Endothelial cell of umbilical vein (primary cell): ENCODE results near the gene TTC13. TPM values are rescaled to one million over a fixed set of nuclear protein-coding genes. Genes with fewer than 3 reads are reported as not detected.

Experiments used
- BruUV-seq: library from RNA; stranded (reverse); fragments of 400-500 nt; replicated peaks from 2 replicates; lab custom pipeline; 2021; lab: Mats Ljungman, UMichigan
- CTCF ChIA-PET: fragments of 300-600, 350-600 bp; sonication (Branson Sonifier 250); formaldehyde crosslinking; loops from one replicate; lab custom pipeline; 2021; ENCODE audit warnings: antibody characterized with exemption, inconsistent platforms; lab: Charles Lee
- POLR2A ChIA-PET: fragments of 300-600, 350-600 bp; sonication (Branson Sonifier 250); formaldehyde crosslinking; loops from one replicate; lab custom pipeline; 2021; ENCODE audit warnings: antibody characterized with exemption, inconsistent platforms; lab: Charles Lee
- DNase-seq: peaks from one replicate; pipeline ENCODE4 v3.0.0-alpha.2; 2011; ENCODE audit warnings: low read depth, low spot score
- FAIRE-seq: peaks from 2 replicates; lab custom pipeline; 2011; peaks lifted over from hg19 to GRCh38; lab: Jason Lieb, UNC
- H2AFZ ChIP-seq: 2 replicates; pipeline ENCODE4 v1.6.0; 2012; ENCODE audit warnings: low read depth, low read length, control low read depth, inconsistent platforms
- H3K27ac ChIP-seq: 2 replicates; pipeline ENCODE4 v1.5.1; 2011; ENCODE audit warnings: low read depth, mild to moderate bottlenecking, control low read depth, low read length, moderate library complexity; ENCODE audit not compliant: insufficient read depth
- H3K27me3 ChIP-seq, 2 experiments: 2 replicates each; pipeline versions ENCODE4 v1.6.0 to v1.6.1; 2011; ENCODE audit warnings: low read length in 2 of 2, mixed read lengths in 1 of 2; ENCODE audit not compliant: control insufficient read depth in 2 of 2, insufficient read depth in 2 of 2
- H3K36me3 ChIP-seq, 2 experiments: 2 replicates in 1 of 2; 3 replicates in 1 of 2; pipeline ENCODE4 v1.5.1; 2011; ENCODE audit warnings: low read length in 2 of 2, mild to moderate bottlenecking in 1 of 2, moderate library complexity in 1 of 2; ENCODE audit not compliant: control insufficient read depth in 2 of 2, insufficient read depth in 2 of 2; ENCODE audit errors: extremely low read depth in 1 of 2
- H3K4me1 ChIP-seq: 3 replicates; pipeline ENCODE4 v1.5.1; 2011; ENCODE audit warnings: mild to moderate bottlenecking, low read length; ENCODE audit not compliant: control insufficient read depth, insufficient read depth; ENCODE audit errors: extremely low read depth
- H3K4me2 ChIP-seq: 2 replicates; pipeline ENCODE4 v1.6.1; 2011; ENCODE audit warnings: low read length, control low read depth, mixed read lengths; ENCODE audit not compliant: insufficient read depth
- H3K4me3 ChIP-seq, 3 experiments: fragments of 200-600 bp in 1 of 3; sonication (generic), shearing (Covaris generic) in 1 of 3; replicated peaks in 1 of 3; 2 replicates each; pipeline ENCODE4 v1.5.1; 2011 to 2016; ENCODE audit warnings: control low read depth in 3 of 3, low read length in 3 of 3, mild to moderate bottlenecking in 2 of 3, inconsistent platforms in 1 of 3, low read depth in 1 of 3, moderate library complexity in 1 of 3; ENCODE audit not compliant: insufficient read depth in 1 of 3
- H3K79me2 ChIP-seq: 2 replicates; pipeline ENCODE4 v1.6.0; 2012; ENCODE audit warnings: low read length, inconsistent platforms; ENCODE audit not compliant: control insufficient read depth, insufficient read depth
- H3K9ac ChIP-seq: replicated peaks from 2 replicates; pipeline ENCODE3; 2011; ENCODE audit warnings: low read length, control low read depth; ENCODE audit not compliant: insufficient read depth; ENCODE audit errors: extremely low read depth
- H3K9me1 ChIP-seq: replicated peaks from 3 replicates; pipeline ENCODE4 v1.6.0; 2011; ENCODE audit warnings: mild to moderate bottlenecking, low read length; ENCODE audit not compliant: control insufficient read depth, insufficient read depth; ENCODE audit errors: extremely low read depth
- H3K9me3 ChIP-seq: replicated peaks from 2 replicates; pipeline ENCODE4 v1.5.1; 2012; ENCODE audit warnings: low read length, inconsistent platforms; ENCODE audit not compliant: control insufficient read depth, insufficient read depth
- H4K20me1 ChIP-seq: replicated peaks from 2 replicates; pipeline ENCODE3; 2011; ENCODE audit warnings: mild to moderate bottlenecking, low read length; ENCODE audit not compliant: control insufficient read depth, insufficient read depth; ENCODE audit errors: extremely low read depth
- EZH2 ChIP-seq: IDR thresholded peaks from 2 replicates; pipeline ENCODE4 v1.6.1; 2012; ENCODE audit warnings: borderline replicate concordance, low read depth, mild to moderate bottlenecking, moderate library complexity, low read length, inconsistent platforms; ENCODE audit not compliant: severe bottlenecking
- FOS ChIP-seq: IDR thresholded peaks from 2 replicates; pipeline ENCODE4 v1.6.1; 2011; ENCODE audit warnings: mild to moderate bottlenecking, low read length, moderate library complexity, borderline replicate concordance; ENCODE audit not compliant: insufficient read depth
- GATA2 ChIP-seq: IDR thresholded peaks from 2 replicates; pipeline ENCODE4 v1.7.0; 2011; ENCODE audit warnings: low read depth, mild to moderate bottlenecking, moderate library complexity, mixed read lengths, low read length; ENCODE audit not compliant: insufficient read length, insufficient read depth
- JUN ChIP-seq: IDR thresholded peaks from 2 replicates; pipeline ENCODE4 v1.6.1; 2011; ENCODE audit warnings: borderline replicate concordance, low read depth; ENCODE audit not compliant: insufficient read length, insufficient read depth
- MAX ChIP-seq: IDR thresholded peaks from 2 replicates; pipeline ENCODE4 v1.6.1; 2011; ENCODE audit not compliant: insufficient read depth, insufficient read length
- MYC ChIP-seq: IDR thresholded peaks from one replicate; pipeline ENCODE4 v1.6.1; 2011; ENCODE audit warnings: mild to moderate bottlenecking, low read depth, low read length
- POLR2A ChIP-seq: IDR thresholded peaks from 2 replicates; pipeline ENCODE4 v1.6.1; 2012; ENCODE audit warnings: low read depth, mild to moderate bottlenecking, control low read depth, low read length
- POLR2AphosphoS5 ChIP-seq: IDR thresholded peaks from 2 replicates; pipeline ENCODE4 v1.6.1; 2012; ENCODE audit warnings: low read depth, mild to moderate bottlenecking, control low read depth, low read length, moderate library complexity; ENCODE audit not compliant: insufficient read depth
- dilution Hi-C: fragments of 300-500 bp; cut with MboI; formaldehyde crosslinking; loops from one replicate; pipeline ENCODE4 v1.15.0; 2019; ENCODE audit warnings: low sequenced_read_pairs; ENCODE audit not compliant: extremely low pct_ligation_motif_present
- intact Hi-C: fragments of 100-400 bp; cut with micrococcal nuclease; formaldehyde crosslinking; loops from one replicate; pipeline ENCODE4 v1.10.0; 2022
- polyA plus RNA-seq, 4 experiments: library from polyadenylated mRNA; depleted of rRNA in 3 of 4; stranded (reverse) in 3 of 4; unstranded in 1 of 4; fragments of >200 nt; gene quantifications; 2 replicates each; pipeline versions ENCODE4 v1.2.1 to v1.2.3, GENCODE V29; 2011 to 2012; ENCODE audit warnings: missing spikeins in 1 of 4
- total RNA-seq: library from RNA; stranded (reverse); gene quantifications from 2 replicates; pipeline ENCODE4 v1.2.3, GENCODE V29; 2021
- TF ChIP-seq, protein P1 (sequence below), 2 donors: IDR thresholded peaks; 1 replicate in 1 of 2; 2 replicates in 1 of 2; pipeline ENCODE4 v1.5.1; 2011; ENCODE audit warnings: low read length in 2 of 2, mild to moderate bottlenecking in 2 of 2, moderate library complexity in 2 of 2, control low read depth in 1 of 2, inconsistent platforms in 1 of 2, low read depth in 1 of 2; ENCODE audit not compliant: insufficient read depth in 1 of 2; ENCODE audit errors: extremely low read depth in 1 of 2

TTC13 gene
- total and polyA plus RNA-seq, 2 donors (not counting 3 experiments of a cell fraction or from before 2014, with no cell fraction given) = 8.8 to 23.9 TPM

DNA sequence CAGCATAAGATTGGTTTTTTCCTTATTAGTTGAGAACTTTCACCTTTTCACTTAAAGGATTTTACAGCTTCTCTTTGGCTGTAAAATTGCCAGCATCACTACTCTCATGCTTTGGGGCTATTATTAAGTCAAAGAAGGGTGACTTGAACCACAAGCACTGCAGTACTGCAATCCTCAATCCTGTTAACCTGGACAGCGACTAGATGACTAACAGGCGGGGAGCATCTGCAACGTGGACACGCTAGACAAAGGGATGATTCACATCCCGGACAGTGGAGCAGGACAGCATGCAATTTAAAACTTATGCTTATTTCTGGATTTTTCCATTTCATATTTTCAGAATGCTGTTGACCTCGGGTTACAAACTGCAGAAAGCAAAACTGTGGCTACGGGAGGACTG lies 8.3 kb upstream of the TTC13 start:
- H3K9me1 ChIP-seq = no peaks in the 10 kb centered on the region
- H4K20me1 ChIP-seq = no peaks in the 10 kb centered on the region
- intact Hi-C loops (no loop called here), dilution Hi-C loops (no loop called here)
- peaks cover 1 to 3% of the 10 kb centered on the region in 2 experiments for H3K36me3 ChIP-seq
- no peaks in the 10 kb centered on the region for H3K4me1 ChIP-seq
- no peak overlapping the region for H3K4me3 ChIP-seq
- no peak overlapping the region for H3K4me2 ChIP-seq
- H3K9ac ChIP-seq = no peak overlapping the region
- H3K27ac ChIP-seq = no peak overlapping the region
- TF ChIP-seq POLR2AphosphoS5 (no peak), JUN (no peak), MYC (no peak), FOS (no peak), EZH2 (no peak), MAX (no peak), POLR2A (no peak), GATA2 (no peak)
- TF ChIP-seq, protein P1, sequence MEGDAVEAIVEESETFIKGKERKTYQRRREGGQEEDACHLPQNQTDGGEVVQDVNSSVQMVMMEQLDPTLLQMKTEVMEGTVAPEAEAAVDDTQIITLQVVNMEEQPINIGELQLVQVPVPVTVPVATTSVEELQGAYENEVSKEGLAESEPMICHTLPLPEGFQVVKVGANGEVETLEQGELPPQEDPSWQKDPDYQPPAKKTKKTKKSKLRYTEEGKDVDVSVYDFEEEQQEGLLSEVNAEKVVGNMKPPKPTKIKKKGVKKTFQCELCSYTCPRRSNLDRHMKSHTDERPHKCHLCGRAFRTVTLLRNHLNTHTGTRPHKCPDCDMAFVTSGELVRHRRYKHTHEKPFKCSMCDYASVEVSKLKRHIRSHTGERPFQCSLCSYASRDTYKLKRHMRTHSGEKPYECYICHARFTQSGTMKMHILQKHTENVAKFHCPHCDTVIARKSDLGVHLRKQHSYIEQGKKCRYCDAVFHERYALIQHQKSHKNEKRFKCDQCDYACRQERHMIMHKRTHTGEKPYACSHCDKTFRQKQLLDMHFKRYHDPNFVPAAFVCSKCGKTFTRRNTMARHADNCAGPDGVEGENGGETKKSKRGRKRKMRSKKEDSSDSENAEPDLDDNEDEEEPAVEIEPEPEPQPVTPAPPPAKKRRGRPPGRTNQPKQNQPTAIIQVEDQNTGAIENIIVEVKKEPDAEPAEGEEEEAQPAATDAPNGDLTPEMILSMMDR (IDR thresholded peaks at IDR 0.05; ENCODE audit: extremely low read depth in 1 of 2, insufficient read depth in 1 of 2, low read depth in 1 of 2, low read length in 2 of 2) = no peak
- H3K9me3 ChIP-seq = no peaks in the 10 kb centered on the region
- FAIRE-seq = no peak
- BruUV-seq = no TSS peak
- no peaks in the 10 kb centered on the region for H3K79me2 ChIP-seq
- ChIA-PET POLR2A (no interaction called here), CTCF (no interaction called here)
- H2AFZ ChIP-seq = no peak overlapping the region
- H3K27me3 ChIP-seq = no peaks in the 10 kb centered on the region
- DNase-seq = no peak
